ENCODE measurements around the gene AGO1.

Gene AGO1

DNA sequence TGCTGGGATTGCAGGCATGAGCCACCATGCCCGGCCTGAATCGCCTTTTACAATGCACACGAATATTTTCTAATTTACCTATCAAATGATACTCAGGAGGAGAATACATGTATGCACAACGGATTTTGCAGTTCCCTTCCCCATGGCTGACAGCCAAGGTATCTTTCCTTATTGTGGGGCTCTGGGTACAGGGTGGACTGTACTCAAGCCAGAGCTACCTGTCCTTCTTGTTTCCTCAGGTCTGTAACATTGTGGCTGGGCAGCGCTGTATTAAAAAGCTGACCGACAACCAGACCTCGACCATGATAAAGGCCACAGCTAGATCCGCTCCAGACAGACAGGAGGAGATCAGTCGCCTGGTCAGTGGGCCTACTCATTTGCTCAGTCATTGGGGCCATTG lies 18.2 kb downstream of the AGO1 start:
- H3K27me3 ChIP-seq = no peaks in the 10 kb centered on the region
- H3K36me3 ChIP-seq = peaks cover 99% of the 10 kb centered on the region
- H3K9ac ChIP-seq = no peak overlapping the region
- H3K4me3 ChIP-seq = no peak overlapping the region
- TF ChIP-seq Cebpa-rat (IDR thresholded peaks at IDR 0.05) = no peak
- no peaks in the 10 kb centered on the region for H3K4me1 ChIP-seq
- no peak overlapping the region for H3K4me2 ChIP-seq
- H3K9me3 ChIP-seq = no peaks in the 10 kb centered on the region
- H3K27ac ChIP-seq = no peak overlapping the region
- peaks cover 9% of the 10 kb centered on the region; the same call in 1 of the 2 replicates for H4K20me1 ChIP-seq

DNA sequence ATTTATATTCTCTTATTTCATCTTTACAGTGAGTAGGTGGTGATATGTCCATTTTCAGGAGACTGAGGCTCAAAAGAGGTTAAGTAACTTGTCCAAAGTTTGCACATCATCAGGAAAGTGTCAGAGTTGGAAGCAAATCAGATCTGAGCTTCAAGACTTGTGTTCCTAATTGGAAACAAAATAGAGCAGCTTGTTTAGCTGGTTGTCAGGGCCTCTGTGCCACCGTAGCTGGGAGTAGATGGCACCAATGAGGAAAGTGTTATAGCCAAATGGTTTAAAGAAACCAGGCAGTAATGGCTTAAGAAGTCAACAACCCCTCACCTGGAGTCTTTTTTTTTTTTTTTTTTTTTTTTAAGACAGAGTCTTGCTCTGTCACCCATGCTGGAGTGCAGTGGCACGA lies 19.7 kb downstream of the AGO1 start:
- Histone ChIP-seq H3K4me3 (no peak overlapping the region), H3K9ac (no peak overlapping the region), H3K27ac (no peak overlapping the region), H3K4me1 (no peaks in the 10 kb centered on the region), H3K4me2 (no peak overlapping the region), H4K20me1 (peaks cover 9% of the 10 kb centered on the region; the same call in 1 of the 2 replicates), H3K36me3 (peaks cover 99% of the 10 kb centered on the region), H3K27me3 (no peaks in the 10 kb centered on the region), H3K9me3 (no peaks in the 10 kb centered on the region)
- TF ChIP-seq Cebpa-rat (IDR thresholded peaks at IDR 0.05) = no peak

DNA sequence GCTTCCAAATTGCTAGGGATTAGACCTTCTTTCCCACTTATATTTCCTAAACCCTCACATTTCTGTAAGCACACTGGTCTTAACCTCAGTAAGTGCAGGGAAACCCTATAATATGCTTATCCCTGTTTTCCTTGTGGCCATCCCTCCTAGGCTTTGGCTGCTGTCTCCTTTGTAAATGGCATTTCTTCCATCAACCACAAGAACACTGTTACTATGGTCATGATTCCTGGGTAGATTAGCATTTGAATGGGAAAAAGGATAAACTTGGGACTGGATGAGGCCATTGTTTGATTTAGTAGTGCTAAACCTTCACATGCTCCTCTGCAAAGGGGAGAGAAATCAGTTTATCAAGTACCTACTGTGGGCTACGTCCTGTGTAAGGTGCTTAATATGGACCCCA lies 31.7 kb downstream of the AGO1 start:
- H3K27ac ChIP-seq = no peak overlapping the region
- H3K4me3 ChIP-seq = no peak overlapping the region
- no peak overlapping the region for H3K9ac ChIP-seq
- no peak overlapping the region for H3K4me2 ChIP-seq
- TF ChIP-seq Cebpa-rat (IDR thresholded peaks at IDR 0.05) = no peak
- H3K36me3 ChIP-seq = peaks cover 100% of the 10 kb centered on the region
- H3K27me3 ChIP-seq = no peaks in the 10 kb centered on the region
- peaks cover 9% of the 10 kb centered on the region; the same call in 1 of the 2 replicates for H4K20me1 ChIP-seq
- no peaks in the 10 kb centered on the region for H3K4me1 ChIP-seq
- H3K9me3 ChIP-seq = no peaks in the 10 kb centered on the region

DNA sequence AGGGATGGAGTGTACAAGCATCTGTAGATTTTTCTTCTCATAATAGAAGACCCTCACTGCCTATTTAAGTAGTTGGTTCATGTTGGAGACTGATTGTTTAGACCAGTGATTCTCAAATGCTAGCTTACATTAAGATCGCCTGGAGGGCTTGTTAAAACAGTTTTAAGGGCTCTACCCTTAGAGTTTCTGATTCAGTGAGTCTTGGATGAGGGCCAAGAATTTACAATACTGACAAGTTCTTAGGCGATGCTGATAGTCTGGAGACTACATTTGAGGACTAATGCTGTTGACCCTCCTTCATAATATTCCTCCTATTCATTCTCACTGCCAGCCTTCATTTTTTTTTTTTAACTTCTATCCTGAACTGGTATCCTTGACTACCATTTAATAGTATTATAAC lies 32.7 kb downstream of the AGO1 start:
- no peak overlapping the region for H3K4me2 ChIP-seq
- H3K4me1 ChIP-seq = no peaks in the 10 kb centered on the region
- no peak overlapping the region for H3K27ac ChIP-seq
- no peak for TF ChIP-seq Cebpa-rat (IDR thresholded peaks at IDR 0.05)
- H4K20me1 ChIP-seq = peaks cover 9% of the 10 kb centered on the region; the same call in 1 of the 2 replicates
- no peak overlapping the region for H3K4me3 ChIP-seq
- H3K9ac ChIP-seq = no peak overlapping the region
- no peaks in the 10 kb centered on the region for H3K9me3 ChIP-seq
- no peaks in the 10 kb centered on the region for H3K27me3 ChIP-seq
- peaks cover 100% of the 10 kb centered on the region for H3K36me3 ChIP-seq

DNA sequence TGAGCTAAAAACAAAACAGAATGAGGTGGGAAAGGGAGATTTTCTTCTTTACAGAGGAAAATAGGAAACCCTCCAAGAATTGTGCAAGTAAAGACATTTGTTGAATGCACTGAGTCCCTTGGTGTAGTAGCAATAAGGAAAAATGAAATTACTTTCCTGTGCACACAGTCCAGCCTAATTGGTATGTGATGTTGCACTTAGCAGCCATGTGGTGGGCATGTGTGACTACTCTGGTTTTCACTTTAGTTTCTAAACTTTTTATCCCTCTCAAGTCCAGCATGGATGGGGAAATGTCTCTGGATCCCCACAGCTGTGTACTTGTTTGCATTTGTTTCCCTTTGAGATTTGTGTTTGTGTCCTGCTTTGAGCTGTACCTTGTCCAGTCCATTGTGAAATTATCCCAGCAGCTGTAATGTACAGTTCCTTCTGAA lies 40.8 kb downstream of the AGO1 start:
- Histone ChIP-seq H3K27me3 (no peaks in the 10 kb centered on the region), H3K4me3 (no peak overlapping the region), H3K9me3 (no peaks in the 10 kb centered on the region), H4K20me1 (peaks cover 4% of the 10 kb centered on the region; the same call in 1 of the 2 replicates), H3K27ac (no peak overlapping the region), H3K9ac (no peak overlapping the region), H3K4me2 (no peak overlapping the region), H3K4me1 (no peaks in the 10 kb centered on the region), H3K36me3 (peaks cover 64% of the 10 kb centered on the region)
- no peak for TF ChIP-seq Cebpa-rat (IDR thresholded peaks at IDR 0.05)

DNA sequence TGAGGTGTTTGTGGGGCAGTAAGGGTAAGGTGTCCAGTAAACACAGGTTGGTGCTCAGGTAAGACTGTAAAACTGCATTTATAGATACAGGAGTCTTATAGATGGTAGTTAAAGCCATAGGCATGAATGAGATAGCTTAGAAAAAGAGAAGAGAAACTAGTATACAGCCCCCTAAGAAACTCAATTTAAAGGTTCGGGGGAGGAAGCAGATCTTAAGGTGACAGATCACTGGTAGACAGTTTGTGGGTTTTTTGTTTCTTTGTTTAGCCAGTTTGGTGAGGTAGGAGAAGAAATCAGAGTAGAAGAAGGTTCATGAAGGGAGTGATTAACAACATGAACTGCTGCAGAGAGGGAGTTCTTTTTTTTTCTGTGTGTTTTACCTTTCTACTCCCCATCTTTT lies 41.8 kb downstream of the AGO1 start:
- Histone ChIP-seq H3K9ac (no peak overlapping the region), H3K4me1 (peaks cover 4% of the 10 kb centered on the region), H3K27me3 (no peaks in the 10 kb centered on the region), H3K4me3 (no peak overlapping the region), H4K20me1 (no peaks in the 10 kb centered on the region), H3K4me2 (no peak overlapping the region), H3K9me3 (no peaks in the 10 kb centered on the region), H3K27ac (no peak overlapping the region), H3K36me3 (peaks cover 53% of the 10 kb centered on the region)
- TF ChIP-seq Cebpa-rat (IDR thresholded peaks at IDR 0.05) = no peak

DNA sequence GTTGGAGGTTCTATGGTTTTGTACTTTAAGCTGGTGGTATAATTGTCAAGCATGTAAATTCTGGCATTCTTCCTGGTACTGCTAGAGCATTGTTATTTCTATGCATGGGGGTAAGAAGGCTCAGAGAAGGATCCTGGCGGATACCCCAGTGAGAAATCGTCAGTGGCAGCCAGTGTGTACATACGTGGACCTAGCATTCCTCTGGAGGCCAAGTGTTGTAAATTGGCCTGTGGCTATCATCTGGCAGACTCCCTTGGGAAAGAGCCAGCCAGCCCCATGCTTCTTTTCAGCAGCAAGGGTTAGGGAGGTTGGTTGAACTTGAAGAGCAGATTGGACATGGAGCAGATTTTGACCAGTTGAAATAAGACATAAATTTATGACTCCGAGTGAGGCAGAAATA lies 42.7 kb downstream of the AGO1 start:
- Histone ChIP-seq H3K27me3 (no peaks in the 10 kb centered on the region), H3K27ac (no peak overlapping the region), H4K20me1 (no peaks in the 10 kb centered on the region), H3K4me1 (peaks cover 8% of the 10 kb centered on the region), H3K4me3 (no peak overlapping the region), H3K9ac (no peak overlapping the region), H3K9me3 (no peaks in the 10 kb centered on the region), H3K36me3 (peaks cover 44% of the 10 kb centered on the region), H3K4me2 (no peak overlapping the region)
- TF ChIP-seq Cebpa-rat (IDR thresholded peaks at IDR 0.05) = no peak

DNA sequence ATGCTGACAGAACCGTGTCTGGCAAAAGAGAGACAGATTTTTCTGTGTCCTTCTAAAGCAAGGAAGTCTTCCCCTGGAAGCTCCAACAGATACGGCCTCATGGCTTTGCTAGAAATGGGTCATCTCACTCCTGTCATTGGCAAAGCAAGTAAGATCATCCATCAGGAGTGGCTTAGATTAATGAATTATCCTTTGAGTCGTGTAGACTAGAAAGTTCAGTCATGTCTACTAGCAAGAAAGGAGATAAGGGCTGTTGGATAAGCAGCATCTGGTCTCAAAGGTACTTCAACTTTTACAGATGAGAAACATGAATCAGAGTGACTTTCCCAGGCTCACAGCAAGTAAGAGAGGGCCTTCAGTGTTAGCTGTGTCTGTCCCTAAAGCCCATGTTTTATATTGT lies 44.5 kb downstream of the AGO1 start:
- H3K27ac ChIP-seq = no peak overlapping the region
- H3K9ac ChIP-seq = no peak overlapping the region
- no peak overlapping the region for H3K4me2 ChIP-seq
- H3K4me1 ChIP-seq = peaks cover 16% of the 10 kb centered on the region
- peaks cover 7% of the 10 kb centered on the region; the same call in 1 of the 2 replicates for H4K20me1 ChIP-seq
- no peaks in the 10 kb centered on the region for H3K9me3 ChIP-seq
- peaks cover 27% of the 10 kb centered on the region for H3K36me3 ChIP-seq
- no peak for TF ChIP-seq Cebpa-rat (IDR thresholded peaks at IDR 0.05)
- no peaks in the 10 kb centered on the region for H3K27me3 ChIP-seq
- no peak overlapping the region for H3K4me3 ChIP-seq

DNA sequence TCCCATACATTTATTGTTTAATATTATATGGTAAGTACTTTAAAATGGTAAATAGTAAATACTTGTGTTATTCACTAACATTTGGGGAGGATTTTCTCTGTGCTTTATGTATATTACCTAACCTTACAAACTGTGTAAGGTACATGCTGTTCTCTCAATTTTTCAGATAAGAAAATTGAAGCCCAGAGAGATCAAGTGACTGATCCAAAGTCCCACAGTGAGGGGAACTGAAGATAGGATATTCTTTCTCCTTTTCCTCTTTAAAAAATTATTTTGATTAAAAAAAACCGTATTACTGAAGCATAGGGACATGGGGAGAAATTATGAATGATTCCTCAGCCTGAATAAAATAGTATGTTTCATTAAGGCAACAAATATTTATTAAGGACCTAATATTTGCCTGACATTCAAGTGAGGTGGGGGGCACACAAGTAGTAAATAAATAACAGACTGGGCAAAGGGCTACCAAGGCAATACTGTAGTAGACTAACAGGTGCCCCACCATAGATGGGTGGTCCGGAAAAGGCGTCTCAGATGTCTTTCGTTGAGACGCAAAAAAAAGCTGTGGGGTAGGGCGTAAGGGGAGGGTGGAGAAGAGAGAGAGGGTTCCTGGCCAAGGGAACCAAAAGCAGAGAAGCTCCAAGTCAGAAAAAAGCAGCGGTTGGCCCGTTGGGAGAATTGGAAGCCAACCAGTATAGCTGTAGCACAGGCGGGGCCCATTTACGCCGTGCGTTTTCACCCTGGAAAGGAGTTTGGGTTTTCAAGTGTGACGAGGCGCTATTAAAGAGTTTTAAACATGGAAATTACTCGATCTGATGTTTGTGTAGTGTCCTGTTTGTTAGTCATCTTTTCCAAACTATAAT lies 47.0 kb downstream of the AGO1 start:
- Histone ChIP-seq H3K27me3 (no peaks in the 10 kb centered on the region), H3K27ac (peak overlapping the region; percentile 92), H3K4me3 (peak overlapping the region; percentile 95), H3K4me2 (peak overlapping the region; percentile 83), H4K20me1 (peaks cover 32% of the 10 kb centered on the region; the same call in 1 of the 2 replicates), H3K4me1 (peaks cover 26% of the 10 kb centered on the region), H3K36me3 (peaks cover 11% of the 10 kb centered on the region; the same call in 1 of the 2 replicates), H3K9me3 (no peaks in the 10 kb centered on the region), H3K9ac (peak overlapping the region; percentile 95)
- no peak for TF ChIP-seq Cebpa-rat (IDR thresholded peaks at IDR 0.05)

All from BLaER1 (cell line).